Osteoblast (primary cell): ENCODE measurements around the gene THOC7. TPM values are rescaled to one million over a fixed set of nuclear protein-coding genes. Genes with fewer than 3 reads are reported as not detected.

Experiments
- DNase-seq: peaks from one replicate; pipeline ENCODE4 v3.0.0; 2011; ENCODE audit warnings: low spot score, mixed read lengths; ENCODE audit not compliant: insufficient read length; ENCODE audit errors: missing footprints
- H2AFZ ChIP-seq: 2 replicates; pipeline ENCODE4 v1.6.0; 2011; ENCODE audit warnings: mild to moderate bottlenecking, low read length
- H3K27ac ChIP-seq: 2 replicates; pipeline ENCODE4 v1.5.1; 2011; ENCODE audit warnings: mild to moderate bottlenecking, low read depth, low read length, moderate library complexity
- H3K27me3 ChIP-seq: 2 replicates; pipeline ENCODE4 v1.6.0; 2012; ENCODE audit warnings: mild to moderate bottlenecking, control low read depth, inconsistent platforms, low read length, moderate library complexity; ENCODE audit not compliant: insufficient read depth
- H3K36me3 ChIP-seq: 2 replicates; pipeline ENCODE4 v1.5.1; 2011; ENCODE audit warnings: mild to moderate bottlenecking, low read length, control low read depth, moderate library complexity; ENCODE audit not compliant: insufficient read depth
- H3K4me1 ChIP-seq: 2 replicates; pipeline ENCODE4 v1.5.1; 2011; ENCODE audit warnings: mild to moderate bottlenecking, low read length, control low read depth, moderate library complexity; ENCODE audit not compliant: insufficient read depth
- H3K4me2 ChIP-seq: 2 replicates; pipeline ENCODE4 v1.6.0; 2011; ENCODE audit warnings: mild to moderate bottlenecking, low read length; ENCODE audit not compliant: insufficient read depth
- H3K4me3 ChIP-seq: fragments of 200-600 bp; sonication (generic); 3 replicates; pipeline ENCODE4 v1.5.1; 2012; ENCODE audit warnings: mild to moderate bottlenecking, low read length, inconsistent platforms; ENCODE audit not compliant: insufficient read depth
- H3K79me2 ChIP-seq: 2 replicates; pipeline ENCODE4 v1.6.0; 2012; ENCODE audit warnings: mild to moderate bottlenecking, low read length, control low read depth, inconsistent platforms; ENCODE audit not compliant: insufficient read depth
- H3K9me3 ChIP-seq: 2 replicates; pipeline ENCODE4 v1.5.1; 2011; ENCODE audit warnings: low read depth, low read length, control low read depth
- H4K20me1 ChIP-seq: 2 replicates; pipeline ENCODE4 v1.6.0; 2012; ENCODE audit warnings: mild to moderate bottlenecking, low read length, control low read depth; ENCODE audit not compliant: insufficient read depth
- CTCF ChIP-seq: IDR thresholded peaks from 2 replicates; pipeline ENCODE4 v1.5.1; 2011; ENCODE audit warnings: mild to moderate bottlenecking, low read depth, low read length, moderate library complexity; ENCODE audit errors: extremely low read depth
- total RNA-seq: library from RNA; depleted of rRNA; stranded (reverse); fragments of >200 nt; gene quantifications from 2 replicates; pipeline ENCODE4 v1.2.3, GENCODE V29; 2012

The THOC7 gene
- total RNA-seq, 1 donor = 42.3 TPM

DNA sequence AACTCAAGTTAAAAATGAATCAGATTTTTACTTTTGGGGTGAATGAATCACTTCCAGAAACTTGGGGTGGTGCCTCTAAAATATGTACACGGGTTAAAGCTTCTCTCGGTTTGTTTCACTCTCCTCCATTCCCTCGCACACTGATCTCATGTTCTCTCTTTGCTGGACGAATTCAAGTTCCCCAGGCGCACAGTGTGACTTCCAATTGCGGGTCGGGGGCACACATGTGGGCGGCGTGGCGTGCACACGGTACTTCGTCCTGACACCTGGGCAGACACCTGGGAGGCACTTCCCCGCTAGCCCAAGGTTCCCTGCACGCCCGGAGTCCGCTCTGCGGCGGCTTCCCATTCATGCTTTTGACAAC lies 47.9 kb upstream of the THOC7 start:
- no peak for TF ChIP-seq CTCF
- H3K27ac ChIP-seq = peak overlapping the region; percentile 93
- H3K9me3 ChIP-seq = no peaks in the 10 kb centered on the region
- H3K4me3 ChIP-seq = peak overlapping the region; percentile 88
- H3K4me2 ChIP-seq = peak overlapping the region; percentile 96
- peaks cover 29% of the 10 kb centered on the region for H3K4me1 ChIP-seq
- peak; percentile 92 for DNase-seq
- H2AFZ ChIP-seq = peak overlapping the region; percentile 84
- peaks cover 64% of the 10 kb centered on the region for H3K79me2 ChIP-seq
- H3K36me3 ChIP-seq = peaks cover 12% of the 10 kb centered on the region
- no peaks in the 10 kb centered on the region for H3K27me3 ChIP-seq
- H4K20me1 ChIP-seq = peaks cover 11% of the 10 kb centered on the region

DNA sequence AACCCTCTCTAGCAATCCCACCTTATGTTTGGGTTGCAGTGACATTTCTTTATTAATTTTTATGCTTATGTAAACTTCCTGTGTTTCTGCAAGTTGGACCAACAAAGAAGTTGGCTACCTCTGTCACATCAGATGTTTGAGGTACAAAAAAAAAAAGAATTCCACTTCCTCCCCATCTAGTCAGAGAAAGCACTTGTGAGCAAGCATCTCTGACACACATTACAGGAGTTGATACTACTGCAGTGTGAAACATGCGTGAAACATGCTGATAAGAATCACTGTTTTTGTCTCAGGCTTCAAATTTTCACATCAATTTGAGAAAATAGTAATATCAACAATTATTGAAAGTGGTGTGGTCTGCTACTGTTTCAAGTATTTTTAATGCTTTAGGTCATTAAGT lies 47.3 kb upstream of the THOC7 start:
- H3K4me3 ChIP-seq = peak overlapping the region; percentile 88
- peak; percentile 64 for DNase-seq
- H2AFZ ChIP-seq = peak overlapping the region; percentile 84
- no peak for TF ChIP-seq CTCF
- peaks cover 29% of the 10 kb centered on the region for H3K4me1 ChIP-seq
- peak overlapping the region; percentile 93 for H3K27ac ChIP-seq
- peaks cover 9% of the 10 kb centered on the region for H4K20me1 ChIP-seq
- H3K4me2 ChIP-seq = peak overlapping the region; percentile 96
- H3K36me3 ChIP-seq = peaks cover 7% of the 10 kb centered on the region
- no peaks in the 10 kb centered on the region for H3K9me3 ChIP-seq
- peaks cover 64% of the 10 kb centered on the region for H3K79me2 ChIP-seq
- H3K27me3 ChIP-seq = no peaks in the 10 kb centered on the region

DNA sequence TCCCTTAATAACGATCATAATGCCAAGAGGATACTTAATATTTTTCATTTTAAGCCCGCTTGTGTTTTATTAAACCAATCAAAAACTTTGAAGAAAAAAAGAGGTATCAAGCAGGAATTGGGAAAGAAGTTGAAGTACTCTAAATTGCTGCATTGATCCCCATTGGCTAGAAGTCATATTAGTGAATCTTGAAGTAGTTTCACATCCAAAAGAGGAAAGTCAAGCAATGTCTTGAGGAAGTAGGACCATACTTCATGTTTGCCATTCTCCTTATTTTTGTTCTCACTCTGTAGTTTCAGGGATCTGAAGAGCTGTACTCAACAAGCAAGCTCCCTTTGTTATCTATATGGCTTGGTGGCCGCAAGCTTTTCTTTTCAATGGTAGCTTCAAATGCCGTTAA lies 46.4 kb upstream of the THOC7 start:
- Histone ChIP-seq H3K36me3 (peaks cover 7% of the 10 kb centered on the region), H3K27ac (no peak overlapping the region), H3K27me3 (no peaks in the 10 kb centered on the region), H4K20me1 (peaks cover 9% of the 10 kb centered on the region), H3K4me1 (peaks cover 29% of the 10 kb centered on the region), H3K4me3 (no peak overlapping the region), H3K9me3 (no peaks in the 10 kb centered on the region), H3K4me2 (no peak overlapping the region), H2AFZ (no peak overlapping the region), H3K79me2 (peaks cover 59% of the 10 kb centered on the region)
- DNase-seq = no peak
- no peak for TF ChIP-seq CTCF

DNA sequence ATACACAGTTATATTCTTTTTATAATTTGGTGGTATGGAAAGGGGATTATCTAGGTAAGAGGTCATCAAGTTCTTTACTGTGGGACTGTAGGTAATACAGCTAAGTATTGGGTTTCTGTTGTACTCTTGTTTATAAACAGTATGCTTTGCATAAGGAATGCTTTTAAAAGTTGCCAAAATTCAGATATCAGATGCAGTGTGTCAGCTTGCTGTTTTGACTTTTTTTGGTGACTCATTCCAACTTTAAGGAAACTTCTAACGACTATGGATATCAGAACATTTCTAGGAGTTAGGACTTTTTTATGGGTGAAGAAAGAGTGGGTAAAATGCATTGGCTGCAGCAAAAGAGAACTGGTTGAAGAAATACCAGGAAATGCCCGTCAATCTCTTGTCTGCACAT lies 45.8 kb upstream of the THOC7 start:
- Histone ChIP-seq H2AFZ (no peak overlapping the region), H3K4me3 (no peak overlapping the region), H3K27ac (no peak overlapping the region), H3K36me3 (peaks cover 7% of the 10 kb centered on the region), H3K4me1 (peaks cover 29% of the 10 kb centered on the region), H3K9me3 (no peaks in the 10 kb centered on the region), H3K27me3 (no peaks in the 10 kb centered on the region), H4K20me1 (peaks cover 9% of the 10 kb centered on the region), H3K79me2 (peaks cover 57% of the 10 kb centered on the region), H3K4me2 (no peak overlapping the region)
- no peak for TF ChIP-seq CTCF
- DNase-seq = peak; percentile 71
